Smooth muscle cell of trachea (primary cell): ENCODE results near the gene EIF2B4. TPM values are rescaled to one million over a fixed set of nuclear protein-coding genes. Genes with fewer than 3 reads are reported as not detected.

ENCODE experiments used
- total RNA-seq: library from RNA; depleted of rRNA; stranded (reverse); fragments of >200 nt; gene quantifications from 2 replicates; pipeline ENCODE4 v1.2.1, GENCODE V29; 2014

EIF2B4 gene
- 30.4 and 31.1 TPM in 2 replicates for total RNA-seq

DNA sequence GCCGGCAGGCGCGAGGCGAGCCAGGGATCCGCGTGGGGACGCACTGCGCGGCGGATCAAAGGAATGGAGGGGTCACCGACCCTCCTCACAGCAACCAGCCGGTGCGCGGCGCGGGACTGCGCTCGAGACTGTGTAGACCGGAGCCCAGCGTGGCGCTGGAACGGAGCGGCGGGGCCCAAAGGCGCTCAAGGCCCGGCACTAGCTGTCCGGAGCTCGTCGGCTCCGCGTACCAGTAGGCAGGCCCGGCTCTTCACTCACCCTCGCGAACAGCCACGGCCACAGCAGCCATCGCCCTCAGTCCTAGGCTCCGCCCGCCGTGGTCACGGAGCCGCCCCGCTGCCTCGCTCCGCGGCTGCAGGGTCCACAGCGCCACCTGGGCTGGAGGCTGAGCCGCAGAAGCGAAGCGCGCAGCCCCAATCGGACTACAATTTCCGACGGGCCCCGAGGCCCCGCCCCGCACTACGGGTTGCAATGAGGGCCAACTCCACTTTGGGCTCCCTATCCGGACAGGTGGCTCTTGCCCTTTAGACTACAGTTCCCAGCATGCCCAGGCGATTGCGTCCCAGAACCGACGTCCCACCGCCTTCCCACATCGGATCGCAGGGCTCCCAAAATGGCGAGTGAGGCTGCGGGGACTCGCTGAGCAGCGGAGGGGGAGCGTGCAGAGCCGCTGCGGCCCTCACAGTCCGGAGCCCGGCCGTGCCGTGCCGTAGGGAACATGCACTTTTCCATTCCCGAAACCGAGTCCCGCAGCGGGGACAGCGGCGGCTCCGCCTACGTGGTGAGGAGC, at the start of gene EIF2B4, which contains the start of gene SNX17:
Gene EIF2B4, minus strand, starts transcription at position 313 of the 790 bp plus-strand sequence. Its CDS starts 24 bp downstream, at position 289.
Gene SNX17, plus strand, starts transcription at position 591 of the 790 bp plus-strand sequence. Its CDS starts 128 bp downstream, at position 719.

DNA sequence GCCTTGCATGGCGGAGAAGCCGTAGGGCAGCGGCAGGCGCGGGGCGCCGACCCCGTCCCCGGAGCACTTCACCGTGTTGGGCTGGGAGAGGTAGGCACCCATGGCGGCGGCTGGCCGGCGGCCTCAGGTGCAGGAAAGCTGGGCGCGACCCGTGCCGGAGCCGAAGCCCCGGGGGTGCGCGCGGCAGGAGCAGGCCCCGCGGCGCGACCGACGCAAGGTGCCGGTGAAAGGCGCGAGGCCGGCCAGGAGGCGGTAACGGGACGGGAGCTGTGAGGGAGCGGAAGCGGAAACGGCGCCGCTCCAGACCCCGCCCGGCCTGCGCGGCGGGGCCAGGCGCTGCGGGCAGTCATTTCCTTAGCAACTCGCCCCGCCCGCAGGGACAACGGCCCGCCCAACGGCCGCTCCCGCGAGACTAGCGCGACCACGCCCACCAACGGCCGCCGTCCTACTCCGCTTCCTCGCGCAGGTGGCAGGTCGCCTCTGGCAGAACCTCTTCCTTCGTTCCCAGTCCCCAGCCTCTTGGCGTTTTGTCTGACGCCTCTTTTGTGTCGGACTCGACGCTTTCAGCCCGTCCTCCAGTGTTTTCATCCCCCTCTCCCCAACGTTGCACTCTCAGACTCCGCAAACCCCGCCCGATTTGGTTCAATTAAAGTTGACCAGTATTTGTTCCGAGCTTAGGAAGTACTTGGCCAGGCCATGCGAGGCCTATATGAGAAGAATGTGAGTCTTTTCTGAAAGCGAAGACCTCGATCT, 39.4 kb upstream of the EIF2B4 start, which contains the start of gene PPM1G:
Gene PPM1G, minus strand, starts transcription at position 271 of the 753 bp plus-strand sequence. Its CDS starts 169 bp downstream, at position 102.

GRCh38 chr2:27380626-27381545, 10.7 kb upstream of the EIF2B4 start, which contains the start of gene ZNF513:
TSS of gene ZNF513 (minus strand) at chr2:27380734. CDS start at chr2:27380526, 208 bp downstream.

GRCh38 chr2:27356382-27357181, 13.6 kb downstream of the EIF2B4 start, which contains the start of gene GTF3C2:
TSS of gene GTF3C2 (minus strand) at chr2:27356764. CDS start at chr2:27343554, 13,210 bp downstream.

DNA sequence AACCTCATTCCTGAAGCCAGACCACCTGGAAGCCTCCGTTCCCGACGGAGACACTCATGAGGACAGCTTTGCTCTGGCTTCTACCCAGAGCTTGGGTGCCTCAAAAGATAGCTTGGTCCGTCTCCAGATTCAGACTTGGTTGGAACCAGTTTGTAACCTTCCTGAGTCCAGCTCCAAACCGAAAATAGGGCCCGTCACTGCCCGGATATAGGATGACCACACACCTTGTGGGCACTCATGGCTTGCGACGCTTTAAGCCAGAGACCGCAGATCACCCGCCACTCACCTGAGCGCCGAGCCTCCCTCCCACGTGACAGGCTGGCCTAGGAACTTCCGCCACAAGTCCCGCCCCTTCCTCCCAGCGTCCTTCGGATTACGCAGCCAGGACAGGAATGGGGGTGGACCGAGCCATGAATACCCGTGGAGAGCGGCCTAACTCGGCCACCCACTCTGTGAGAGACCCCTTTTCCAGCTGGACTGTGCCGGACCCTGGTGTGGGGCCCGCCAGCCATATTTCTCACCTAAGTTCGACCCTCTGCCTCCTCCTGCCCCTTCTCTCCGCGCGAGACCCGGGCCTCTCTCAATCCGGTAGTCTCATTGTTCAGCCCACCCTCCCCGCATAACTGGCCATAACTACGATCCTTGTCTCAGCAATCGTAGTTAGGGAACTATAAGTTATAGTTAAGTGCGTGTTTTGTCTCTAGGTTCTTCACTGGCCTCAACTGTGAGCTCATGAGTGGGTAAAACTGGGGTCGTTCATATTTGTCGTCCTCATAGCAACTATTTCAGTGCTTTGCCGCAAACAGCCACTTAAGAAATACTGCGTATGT, 47.2 kb downstream of the EIF2B4 start, which contains the start of gene MPV17:
Gene MPV17, minus strand, starts transcription at position 332 of the 830 bp plus-strand sequence. CDS start 580 bp downstream, outside the sequence.

Other genes starting within 250 kb of the EIF2B4 start
- gene ABHD1, start 246.5 kb downstream of the EIF2B4 start, total RNA-seq = under 0.01 and 0.15 TPM in 2 replicates
- 33.7 and 40.2 TPM in 2 replicates for gene PREB, start 235.7 kb downstream of the EIF2B4 start, total RNA-seq
- gene PRR30, start 230.9 kb downstream of the EIF2B4 start, total RNA-seq = not detected in 2 replicates
- not detected in 2 replicates for gene TCF23, start 221.3 kb downstream of the EIF2B4 start, total RNA-seq
- gene ATRAID, start 158.3 kb downstream of the EIF2B4 start, total RNA-seq = 197 and 218 TPM in 2 replicates
- 13.7 and 15.1 TPM in 2 replicates for gene SLC5A6, start 158.1 kb downstream of the EIF2B4 start, total RNA-seq
- 37.8 and 41.5 TPM in 2 replicates for gene CAD, start 153.0 kb downstream of the EIF2B4 start, total RNA-seq
- 0.15 and 0.50 TPM in 2 replicates for gene SLC30A3, start 107.3 kb downstream of the EIF2B4 start, total RNA-seq
- gene DNAJC5G, start 94.9 kb downstream of the EIF2B4 start, total RNA-seq = not detected in 2 replicates
- gene TRIM54, start 87.9 kb downstream of the EIF2B4 start, total RNA-seq = under 0.01 TPM in 1 of 2 replicates, not detected in the other
- 1.5 and 1.8 TPM in 2 replicates for gene UCN, start 61.9 kb downstream of the EIF2B4 start, total RNA-seq
- gene MPV17, start 47.2 kb downstream of the EIF2B4 start, total RNA-seq = 111 and 117 TPM in 2 replicates
- gene GTF3C2, start 13.6 kb downstream of the EIF2B4 start, total RNA-seq = 33.4 and 34.6 TPM in 2 replicates
- gene SNX17, start 278 bp upstream of the EIF2B4 start, total RNA-seq = 164 and 222 TPM in 2 replicates
- gene ZNF513, start 10.4 kb upstream of the EIF2B4 start, total RNA-seq = 9.3 and 10.1 TPM in 2 replicates
- gene PPM1G, start 39.3 kb upstream of the EIF2B4 start, total RNA-seq = 52.3 and 72.1 TPM in 2 replicates
- 98.9 and 122 TPM in 2 replicates for gene NRBP1, start 58.3 kb upstream of the EIF2B4 start, total RNA-seq
- gene KRTCAP3, start 72.0 kb upstream of the EIF2B4 start, total RNA-seq = not detected in 2 replicates
- gene IFT172, start 119.4 kb upstream of the EIF2B4 start, total RNA-seq = 35.2 and 40.4 TPM in 2 replicates
- 21.7 and 34.7 TPM in 2 replicates for gene FNDC4, start 124.9 kb upstream of the EIF2B4 start, total RNA-seq
- gene GCKR, start 126.5 kb upstream of the EIF2B4 start, total RNA-seq = 0.17 and 1.0 TPM in 2 replicates
- 30.9 and 42.0 TPM in 2 replicates for gene ZNF512, start 212.7 kb upstream of the EIF2B4 start, total RNA-seq